GM18499 (cell line): ENCODE results near the gene SPINK6.

Source experiments
- ATAC-seq: cut with Tn5 transposase; IDR thresholded peaks from one replicate; pipeline ENCODE4 v1.9.1; 2021; ENCODE audit warnings: moderate number of reproducible peaks; ENCODE audit not compliant: insufficient read depth, unreplicated experiment

SPINK6 gene, protein sequence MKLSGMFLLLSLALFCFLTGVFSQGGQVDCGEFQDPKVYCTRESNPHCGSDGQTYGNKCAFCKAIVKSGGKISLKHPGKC

DNA sequence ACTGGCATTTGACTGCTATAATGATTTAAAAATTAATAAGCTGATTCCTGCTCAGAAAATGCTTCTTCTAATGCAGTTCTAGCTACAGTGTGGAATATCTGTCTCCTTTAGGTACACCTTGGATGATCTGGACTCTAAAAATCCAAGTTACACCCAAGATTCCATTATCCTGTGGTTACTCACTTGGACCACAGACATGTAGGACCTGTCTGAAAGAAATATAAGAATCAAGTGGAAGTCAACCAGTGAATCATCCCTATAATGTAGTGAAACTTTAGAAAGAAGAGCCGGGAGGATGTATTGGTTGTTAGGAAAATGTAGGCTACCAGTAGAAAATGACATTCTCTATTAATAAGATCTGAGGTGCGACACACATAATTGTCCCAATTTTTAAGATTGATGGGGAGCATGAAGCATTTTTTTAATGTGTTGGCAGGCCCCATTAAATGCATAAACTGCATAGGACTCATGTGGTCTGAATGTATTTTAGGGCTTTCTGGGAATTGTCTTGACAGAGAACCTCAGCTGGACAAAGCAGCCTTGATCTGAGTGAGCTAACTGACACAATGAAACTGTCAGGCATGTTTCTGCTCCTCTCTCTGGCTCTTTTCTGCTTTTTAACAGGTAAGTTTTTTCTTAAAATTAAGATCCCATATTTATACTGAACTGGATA is at the start of gene SPINK6:
SPINK6 (plus strand) TSS at position 512 of the 673 bp plus-strand sequence; CDS start at position 567, 55 bp downstream.
- no peak for ATAC-seq

DNA sequence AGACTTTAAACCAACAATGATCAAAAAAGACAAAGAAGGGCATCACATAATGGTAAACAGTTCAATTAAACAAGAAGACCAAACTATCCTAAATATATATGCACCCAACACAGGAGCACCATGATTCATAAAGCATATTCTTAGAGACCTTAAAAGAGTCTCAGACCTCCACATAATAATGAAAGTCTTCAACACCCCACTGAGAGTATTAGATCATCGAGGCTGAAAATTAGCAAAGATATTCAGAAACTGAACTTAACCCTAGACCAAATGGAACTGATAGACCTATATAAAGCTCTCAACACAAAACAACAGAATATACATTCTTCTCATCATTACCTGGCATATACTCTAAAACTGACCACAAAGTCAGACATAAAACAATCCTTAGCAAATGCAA is 46.2 kb upstream of the SPINK6 start:
- ATAC-seq: no peak

- no peak for ATAC-seq
These were observed 40.8 kb upstream of the SPINK6 start for GRCh38 chr5:148162038-148162437.

GRCh38 chr5:148163345-148163744 is 39.5 kb upstream of the SPINK6 start:
- no peak for ATAC-seq

- no peak for ATAC-seq
These were observed 36.1 kb upstream of the SPINK6 start for GRCh38 chr5:148166550-148167283.

GRCh38 chr5:148168246-148168645 is 34.6 kb upstream of the SPINK6 start, which contains the start of gene SPINK14:
Gene SPINK14 (plus strand): TSS chr5:148168546. CDS start chr5:148169733, 1,187 bp downstream.
- no peak for ATAC-seq

DNA sequence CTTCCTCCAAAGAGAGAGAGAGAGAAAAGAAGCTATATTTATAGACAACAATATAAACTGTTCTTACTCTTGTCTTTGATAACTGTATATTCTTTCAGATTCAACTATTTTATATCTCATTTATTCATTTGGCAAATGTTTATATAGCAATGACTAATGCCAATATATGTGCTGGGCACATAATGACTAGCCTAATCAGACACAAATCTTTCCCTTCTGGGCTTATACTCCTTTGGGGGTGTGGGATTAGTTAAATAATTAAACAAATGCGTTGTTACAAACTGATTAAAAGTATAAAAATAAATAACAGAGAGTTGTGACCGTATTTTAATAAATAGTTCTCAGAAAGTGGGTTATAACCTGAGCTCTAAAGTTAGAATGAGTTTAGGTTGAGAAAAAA is 30.5 kb upstream of the SPINK6 start:
- ATAC-seq: no peak

DNA sequence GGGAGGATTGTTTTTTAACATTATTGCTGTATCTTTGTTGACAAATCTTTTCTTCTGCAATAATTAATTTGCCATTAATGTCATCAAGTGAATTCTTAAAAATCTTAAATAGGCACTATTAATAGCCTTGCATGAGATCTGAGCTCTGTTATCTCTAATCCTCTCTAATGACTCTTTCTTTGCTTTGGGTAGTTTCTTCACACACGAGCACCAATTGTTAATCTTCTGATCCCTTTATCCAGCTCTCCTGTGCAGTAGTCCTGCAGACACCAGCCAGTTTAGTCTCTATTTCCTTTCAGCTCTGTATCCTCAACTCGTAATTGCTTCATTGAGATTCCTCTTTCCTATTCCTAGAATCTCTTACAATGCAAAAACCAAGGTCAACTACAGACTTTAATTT is 26.4 kb upstream of the SPINK6 start:
- no peak for ATAC-seq

DNA sequence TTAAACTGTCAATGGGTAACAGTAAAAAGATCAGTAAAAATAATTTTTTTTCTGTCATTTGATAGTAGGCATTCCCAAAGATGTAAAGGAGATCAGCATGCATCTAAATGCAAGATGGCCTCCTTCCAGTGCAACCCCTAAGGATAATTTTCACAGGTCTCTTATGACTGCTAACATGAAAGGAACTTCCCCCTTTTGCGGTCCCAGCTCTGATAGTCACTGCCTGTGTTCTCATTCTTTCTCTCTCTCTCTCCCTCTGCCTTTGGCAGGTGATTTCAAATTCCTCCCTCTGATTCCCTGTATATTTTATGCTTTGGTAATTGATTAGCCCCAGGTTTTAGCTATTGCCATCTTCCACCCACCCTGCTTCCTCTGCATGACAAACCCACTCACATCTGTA is 25.6 kb upstream of the SPINK6 start:
- ATAC-seq: no peak

GRCh38 chr5:148179234-148179824 is 23.5 kb upstream of the SPINK6 start:
- peak; percentile 70 for ATAC-seq

DNA sequence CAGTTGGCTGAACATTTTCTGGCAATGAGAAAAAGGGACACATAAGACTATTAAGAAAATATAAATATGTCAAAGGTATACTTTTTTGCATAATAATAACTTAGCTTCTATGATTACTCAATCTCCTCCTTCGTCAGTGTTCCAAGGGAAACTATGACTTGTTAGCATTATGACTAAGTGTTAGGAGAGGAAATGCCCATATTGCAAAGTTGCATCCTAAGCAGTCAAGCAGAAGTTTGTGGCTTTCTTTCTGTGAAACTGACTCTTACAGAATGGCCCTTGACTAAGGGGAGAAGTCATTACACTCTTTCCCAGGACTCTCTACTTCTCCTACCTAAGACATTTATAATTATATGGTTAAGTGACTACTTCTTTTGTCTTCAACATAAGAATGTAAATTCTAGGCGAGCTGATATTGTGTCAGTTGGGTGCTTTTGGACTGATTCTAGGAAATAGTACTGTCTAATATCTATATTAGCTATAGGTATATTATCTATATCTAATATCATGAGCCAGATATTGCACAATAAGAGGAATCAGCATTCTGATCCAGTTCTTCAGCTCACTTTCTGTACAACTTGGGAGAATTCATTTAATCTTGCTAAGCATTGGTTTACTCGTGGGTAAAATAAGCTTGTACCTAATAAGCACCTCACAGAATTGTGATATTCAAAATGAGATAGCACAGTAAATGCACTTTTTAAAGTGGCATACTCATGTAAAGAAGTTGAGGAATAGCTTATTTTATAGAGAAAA is 16.4 kb upstream of the SPINK6 start:
- ATAC-seq: peak; percentile 72

DNA sequence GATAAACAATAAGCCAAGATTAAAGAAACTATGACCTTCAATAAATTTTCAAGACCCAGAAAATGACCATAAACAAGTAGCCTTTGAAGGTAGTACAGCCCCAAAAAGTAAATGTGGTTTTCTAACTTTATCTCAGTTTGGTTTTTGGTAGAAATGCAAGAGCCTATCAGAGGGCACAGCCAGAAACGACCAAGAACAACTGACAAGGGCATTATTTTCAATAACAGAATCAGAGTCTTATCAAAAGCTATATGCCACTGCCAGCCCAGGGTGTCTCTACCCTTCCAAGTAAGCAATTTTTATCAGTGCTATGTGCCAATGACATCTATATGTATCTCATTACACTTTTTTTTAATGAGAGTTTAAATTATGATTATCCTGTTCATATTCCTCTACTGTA is 11.8 kb upstream of the SPINK6 start:
- no peak for ATAC-seq

DNA sequence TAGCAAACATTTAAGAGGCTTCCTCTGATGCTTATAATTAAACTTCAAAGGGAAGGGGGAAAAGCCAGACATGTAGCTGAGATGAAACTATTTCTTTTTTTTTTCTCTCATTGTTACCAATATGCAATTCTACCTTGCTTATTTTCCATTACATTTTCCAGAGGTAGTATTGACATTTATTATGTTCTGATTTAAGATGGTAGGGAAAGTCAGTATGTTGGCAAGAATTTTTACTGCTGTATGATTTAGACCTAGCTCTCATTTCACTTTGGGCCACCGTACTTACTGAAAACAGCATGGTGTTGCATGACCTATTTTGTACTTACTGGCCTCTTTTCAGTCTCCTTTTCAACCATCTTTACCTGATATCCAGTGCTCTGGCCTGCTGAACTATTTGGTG is 9.6 kb upstream of the SPINK6 start:
- ATAC-seq: no peak

GRCh38 chr5:148201151-148201550 is 1.7 kb upstream of the SPINK6 start:
- ATAC-seq: no peak

GRCh38 chr5:148205044-148205806 is 2.4 kb downstream of the SPINK6 start:
- ATAC-seq: no peak

DNA sequence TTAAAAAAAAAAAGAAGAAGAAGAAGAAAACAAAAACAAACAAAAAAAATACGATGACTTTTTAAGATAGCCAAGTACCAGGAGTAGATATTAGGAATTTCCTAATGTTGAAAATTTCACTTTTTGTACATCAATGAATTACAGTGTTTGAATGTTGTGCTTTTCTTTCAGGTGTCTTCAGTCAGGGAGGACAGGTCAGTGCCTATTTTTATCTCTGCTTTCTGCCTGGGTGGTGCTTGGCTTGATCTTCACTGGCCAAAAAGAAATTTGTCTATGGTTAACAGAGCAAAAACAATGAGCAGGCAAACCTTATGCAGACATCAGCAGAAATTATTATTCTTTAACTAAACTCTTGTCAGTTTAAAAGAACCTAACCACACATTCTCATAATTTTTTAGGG is 3.0 kb downstream of the SPINK6 start:
- no peak for ATAC-seq

- no peak for ATAC-seq
These were observed 3.8 kb downstream of the SPINK6 start for GRCh38 chr5:148206620-148207019.

DNA sequence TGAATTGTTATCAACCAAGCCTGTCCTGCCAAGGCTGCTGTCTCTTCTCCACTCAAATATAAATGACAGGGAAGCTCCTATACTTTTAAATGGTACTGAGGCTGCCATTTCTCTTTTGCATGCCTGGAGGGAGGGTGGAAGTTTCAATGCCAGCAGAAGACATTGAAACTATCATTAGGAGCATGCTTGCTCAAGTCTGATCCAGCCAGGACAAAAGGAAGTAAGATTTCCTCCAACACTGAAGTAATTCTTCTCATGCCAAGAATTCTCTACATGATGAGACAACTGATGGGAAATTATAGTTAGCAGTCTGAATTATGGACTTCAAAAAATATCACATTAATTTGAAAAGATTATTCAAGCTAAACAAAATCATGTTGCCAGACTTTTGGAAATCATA is 5.4 kb downstream of the SPINK6 start:
- no peak for ATAC-seq

- ATAC-seq: no peak
These were observed 6.4 kb downstream of the SPINK6 start for GRCh38 chr5:148209151-148209770.
